ENCODE measurements around the gene LSM4.

GRCh38 chr19:18270326-18270725 lies 52.5 kb downstream of the LSM4 start:
- TF ChIP-seq CTCF (IDR thresholded peaks at IDR 0.05) (no peak), EP300 (IDR thresholded peaks at IDR 0.05) (no peak), POLR2A (IDR thresholded peaks at IDR 0.05) (no peak), POLR2AphosphoS5 (IDR thresholded peaks at IDR 0.05) (no peak)

Measured in sigmoid colon (tissue), 4 donors.